ENCODE measurements around the gene DDX17.

Gene DDX17

DNA sequence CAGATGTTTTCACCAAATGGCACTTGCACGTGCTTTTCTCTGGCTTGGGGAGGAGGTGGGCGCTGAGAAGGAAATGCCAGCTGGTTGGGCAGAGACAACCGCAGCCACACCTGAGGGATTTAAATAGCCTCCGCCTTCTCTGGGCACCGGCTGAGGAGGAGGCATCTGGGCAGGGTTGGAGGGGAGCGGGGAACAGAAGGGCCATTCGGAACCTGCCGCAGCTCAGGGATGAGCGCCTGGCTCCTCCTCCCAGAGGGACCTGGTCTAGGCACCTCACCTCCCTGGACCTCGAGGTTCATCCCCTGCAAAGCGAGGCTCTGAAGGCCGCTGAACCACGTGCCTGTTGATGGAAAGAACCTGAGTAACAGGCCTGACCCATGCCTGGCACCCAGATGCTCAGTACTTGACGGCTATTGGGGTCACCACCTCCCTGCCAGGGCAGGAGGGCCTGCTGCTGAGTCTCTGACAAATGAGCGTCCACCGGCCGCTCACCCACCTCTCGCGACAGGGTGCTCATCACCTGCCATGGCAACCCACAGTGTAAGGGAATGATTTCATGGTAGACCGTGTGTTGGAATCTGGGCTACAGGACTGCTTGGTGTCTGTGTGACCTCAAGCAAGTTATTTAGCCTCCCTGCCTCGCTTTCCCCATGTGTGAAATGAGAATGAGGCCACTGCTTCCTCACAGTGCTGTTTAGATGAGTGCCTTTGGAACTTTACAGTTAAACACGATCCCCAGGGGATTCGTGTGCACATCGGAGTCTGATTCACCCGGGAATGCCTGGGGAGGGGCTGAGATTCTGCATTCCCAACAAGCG is 40.2 kb downstream of the DDX17 start:
- no peak for TF ChIP-seq ZNF565 (CRISPR knock-in tag; conservative IDR thresholded peaks at IDR 0.05; ENCODE audit: low read depth)
- no peak for TF ChIP-seq ZFP30 (CRISPR knock-in tag; IDR thresholded peaks at IDR 0.05)
- TF ChIP-seq ARNTL (CRISPR knock-in tag; IDR thresholded peaks at IDR 0.05; ENCODE audit: borderline replicate concordance, low read depth), result no peak
- no peak for TF ChIP-seq ZNF70 (CRISPR knock-in tag; IDR thresholded peaks at IDR 0.05)
- no peak for TF ChIP-seq SNAI2 (CRISPR knock-in tag; IDR thresholded peaks at IDR 0.05)
- TF ChIP-seq GLIS3 (CRISPR knock-in tag; IDR thresholded peaks at IDR 0.05), result no peak
- TF ChIP-seq, protein P1, sequence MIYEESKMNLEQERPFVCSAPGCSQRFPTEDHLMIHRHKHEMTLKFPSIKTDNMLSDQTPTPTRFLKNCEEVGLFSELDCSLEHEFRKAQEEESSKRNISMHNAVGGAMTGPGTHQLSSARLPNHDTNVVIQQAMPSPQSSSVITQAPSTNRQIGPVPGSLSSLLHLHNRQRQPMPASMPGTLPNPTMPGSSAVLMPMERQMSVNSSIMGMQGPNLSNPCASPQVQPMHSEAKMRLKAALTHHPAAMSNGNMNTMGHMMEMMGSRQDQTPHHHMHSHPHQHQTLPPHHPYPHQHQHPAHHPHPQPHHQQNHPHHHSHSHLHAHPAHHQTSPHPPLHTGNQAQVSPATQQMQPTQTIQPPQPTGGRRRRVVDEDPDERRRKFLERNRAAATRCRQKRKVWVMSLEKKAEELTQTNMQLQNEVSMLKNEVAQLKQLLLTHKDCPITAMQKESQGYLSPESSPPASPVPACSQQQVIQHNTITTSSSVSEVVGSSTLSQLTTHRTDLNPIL (CRISPR knock-in tag; IDR thresholded peaks at IDR 0.05; ENCODE audit: low read depth), result no peak
- no peak for TF ChIP-seq ISL1 (CRISPR knock-in tag; IDR thresholded peaks at IDR 0.05)
- TF ChIP-seq ZNF8 (CRISPR knock-in tag; IDR thresholded peaks at IDR 0.05), result no peak
- no peak for TF ChIP-seq PPARA (CRISPR knock-in tag; IDR thresholded peaks at IDR 0.05; ENCODE audit: borderline replicate concordance)
- no peak for TF ChIP-seq TOX (CRISPR knock-in tag; IDR thresholded peaks at IDR 0.05; ENCODE audit: borderline replicate concordance)
- TF ChIP-seq BACH2 (CRISPR knock-in tag; IDR thresholded peaks at IDR 0.05; ENCODE audit: borderline replicate concordance), result no peak
- TF ChIP-seq POU6F1 (CRISPR knock-in tag; IDR thresholded peaks at IDR 0.05; ENCODE audit: borderline replicate concordance, low read depth), result no peak
- no peak for ATAC-seq

- ATAC-seq, result no peak
- no peak for TF ChIP-seq PATZ1 (CRISPR knock-in tag; IDR thresholded peaks at IDR 0.05; ENCODE audit: borderline replicate concordance)
- no peak for TF ChIP-seq ARNTL (CRISPR knock-in tag; IDR thresholded peaks at IDR 0.05; ENCODE audit: borderline replicate concordance, low read depth)
- no peak for TF ChIP-seq POU6F1 (CRISPR knock-in tag; IDR thresholded peaks at IDR 0.05; ENCODE audit: borderline replicate concordance, low read depth)
- no peak for TF ChIP-seq ZNF70 (CRISPR knock-in tag; IDR thresholded peaks at IDR 0.05)
- TF ChIP-seq CSRNP3 (CRISPR knock-in tag; IDR thresholded peaks at IDR 0.05), result no peak
- TF ChIP-seq ESRRG (CRISPR knock-in tag; IDR thresholded peaks at IDR 0.05), result no peak
- no peak for TF ChIP-seq ZNF565 (CRISPR knock-in tag; conservative IDR thresholded peaks at IDR 0.05; ENCODE audit: low read depth)
- no peak for TF ChIP-seq TOX (CRISPR knock-in tag; IDR thresholded peaks at IDR 0.05; ENCODE audit: borderline replicate concordance)
- TF ChIP-seq OSR1 (CRISPR knock-in tag; IDR thresholded peaks at IDR 0.05), result no peak
- TF ChIP-seq ZFP30 (CRISPR knock-in tag; IDR thresholded peaks at IDR 0.05), result no peak
- TF ChIP-seq BACH2 (CRISPR knock-in tag; IDR thresholded peaks at IDR 0.05; ENCODE audit: borderline replicate concordance), result no peak
- no peak for TF ChIP-seq RARB (CRISPR knock-in tag; IDR thresholded peaks at IDR 0.05)
- no peak for TF ChIP-seq GLIS3 (CRISPR knock-in tag; IDR thresholded peaks at IDR 0.05)
- TF ChIP-seq CSDC2 (CRISPR knock-in tag; IDR thresholded peaks at IDR 0.05), result no peak
- no peak for TF ChIP-seq ZNF8 (CRISPR knock-in tag; IDR thresholded peaks at IDR 0.05)
- TF ChIP-seq ISL1 (CRISPR knock-in tag; IDR thresholded peaks at IDR 0.05), result no peak
- TF ChIP-seq, protein P1 (CRISPR knock-in tag; IDR thresholded peaks at IDR 0.05; ENCODE audit: low read depth), result no peak
- no peak for TF ChIP-seq TSHZ2 (CRISPR knock-in tag; IDR thresholded peaks at IDR 0.05)
These were observed 41.0 kb downstream of the DDX17 start for GRCh38 chr22:38464992-38465672.

Data from SK-N-SH treated with all-trans-retinoic acid at 6 μM for 48 hours (cell line).